Pancreas (tissue), 10 donors: ENCODE measurements around the gene PEDS1. TPM values are rescaled to one million over a fixed set of nuclear protein-coding genes. Genes with fewer than 3 reads are reported as not detected.
A peak's percentile ranks its signal among the peaks of the same experiment; 100 is the strongest.

Experiments
- ATAC-seq, 4 donors: fragments of 200-7000 bp; cut with Tn5 transposase; one replicate each; pipeline versions ENCODE4 v1.8.0 to v1.9.1; 2020; ENCODE audit warnings: mild to moderate bottlenecking in 4 of 4, moderate library complexity in 4 of 4
- DNase-seq, 6 donors: peaks; one replicate each; pipeline ENCODE4 v3.0.0-alpha.2; 2020
- FAIRE-seq: peaks from 2 replicates; lab custom pipeline; 2012; peaks lifted over from hg19 to GRCh38; lab: Jason Lieb, UNC
- H3K27ac ChIP-seq, 4 donors: fragments of 200-600 bp; sonication (generic); 1 replicate in 3 of 4; 2 replicates in 1 of 4; pipeline versions ENCODE4 v1.5.0 to v1.8.0; 2020
- H3K27me3 ChIP-seq, 4 donors: fragments of 200-600 bp; one replicate each; pipeline ENCODE4 v1.8.0; 2021
- H3K36me3 ChIP-seq, 3 donors: fragments of 200-600 bp; sonication (generic) in 1 of 3; one replicate each; pipeline versions ENCODE4 v1.5.0 to v1.8.0; 2020 to 2021
- H3K4me1 ChIP-seq, 3 donors: fragments of 200-600 bp; one replicate each; pipeline ENCODE4 v1.8.0; 2021
- H3K4me3 ChIP-seq, 4 donors: fragments of 200-600 bp; sonication (generic) in 2 of 4; one replicate each; pipeline versions ENCODE4 v1.5.0 to v1.8.0; 2020 to 2021
- H3K9me3 ChIP-seq, 4 donors: fragments of 200-600 bp; one replicate each; pipeline ENCODE4 v1.8.0; 2021
- CTCF ChIP-seq, 4 donors: fragments of 200-600 bp; sonication (generic) in 3 of 4; IDR thresholded peaks; one replicate each; pipeline versions ENCODE4 v1.5.0 to v1.8.0; 2021; ENCODE audit warnings: antibody characterized with exemption in 4 of 4
- WGBS, 2 donors: extraction: QIAGEN DNeasy Blood & Tissue Kit; methylation state at CpG; one replicate each; pipeline ENCODE4 v1.1.7; 2013; 5-methylcytosine and 5-hydroxymethylcytosine counted together
- intact Hi-C, 3 donors: fragments of 100-400 bp; cut with DNase I; formaldehyde crosslinking; loops; one replicate each; pipeline versions ENCODE4 v1.11.1 to v1.14.2; 2022
- polyA plus RNA-seq, 2 donors: library from polyadenylated mRNA; stranded (reverse); fragments of 200-250 nt; gene quantifications; one replicate each; pipeline ENCODE4 v1.2.3, GENCODE V29; 2013
- total RNA-seq, 6 donors: library from RNA; stranded (reverse); fragmentation: NEBNext Ultra II Directional in 4 of 6; extraction: Animal tissue kit (Norgen Biotek cat#: 25700) in 4 of 6; gene quantifications; one replicate each; pipeline versions ENCODE4 v1.2.1 to v1.2.4, GENCODE V29; 2021 to 2023
- donor health status: healthy with polysubstance abuse.
- donor health status: DM: no; HTN: no; CAD: no; lungs with moderate emphysema.
- donor health status: DM: no; HTN: no; CAD: no.
- donor health status: control.
- donor health status: control.
- donor health status: Bipolar disorder and iron deficiency.
- donor health status: DM: yes; HTN: yes; CAD: no.
- donor health status: DM: no; HTN: no; CAD: no.
- donor health status: DM: no; HTN: no; CAD: no.
- donor health status: DM: yes; HTN: yes; CAD: no.

The PEDS1 gene
- total and polyA plus RNA-seq, 8 donors, result 3.5 to 11.0 (median 6.4) TPM

- Histone ChIP-seq H3K27ac (peak overlapping the region; percentile 95 to 100 (median 98)), H3K27me3 (no peaks in the 10 kb centered on the region), H3K9me3 (no peaks in the 10 kb centered on the region), H3K4me3 (peak overlapping the region; percentile 61 to 99 (median 94)), H3K4me1 (no peaks in the 10 kb centered on the region), H3K36me3 (peaks cover 0 to 7% (median 0%) of the 10 kb centered on the region in 3 donors)
- intact Hi-C loops, result loop anchor here in 1 of 3 donors (2.0 to 10.0 kb wide), 2 partner anchors 94 to 270 kb away; no protein-coding TSS in a partner anchor
- no peak for TF ChIP-seq CTCF (IDR thresholded peaks at IDR 0.05)
- ATAC-seq (peak; percentile 1 to 40 (median 10)), FAIRE-seq (no peak), DNase-seq (peak in 5 of 6 donors; percentile 69 to 84 (median 77))
- 0 to 1% methylated on average over 9 to 69 of the region's 69 CpGs for WGBS, 2 donors
Observed at GRCh38 chr20:50191065-50191543, 37.6 kb upstream of the PEDS1 start.

GRCh38 chr20:50190251-50191064 lies 36.9 kb upstream of the PEDS1 start, which contains the start of gene CEBPB:
TSS of gene CEBPB (plus strand) at chr20:50190830. CDS start at chr20:50191034, 204 bp downstream.
- Histone ChIP-seq H3K36me3 (peaks cover 0 to 7% (median 0%) of the 10 kb centered on the region in 3 donors), H3K4me3 (peak within 1 kb of the TSS; percentile 61 to 99 (median 94)), H3K27me3 (no peaks in the 10 kb centered on the region), H3K4me1 (no peaks in the 10 kb centered on the region), H3K27ac (peak within 1 kb of the TSS; percentile 95 to 100 (median 98)), H3K9me3 (no peaks in the 10 kb centered on the region)
- intact Hi-C loops, result loop anchor here in 1 of 3 donors (2.0 to 10.0 kb wide), 2 partner anchors 94 to 270 kb away; no protein-coding TSS in a partner anchor
- peak; percentile 69 to 86 (median 74) for TF ChIP-seq CTCF (IDR thresholded peaks at IDR 0.05)
- DNase-seq (peak; percentile 88 to 96 (median 93)), FAIRE-seq (no peak), ATAC-seq (peak; percentile 68 to 79 (median 76))
- 1% methylated on average over 67 to 89 of the region's 89 CpGs for WGBS, 2 donors

- H3K4me1 ChIP-seq, result no peaks in the 10 kb centered on the region
- 21 to 24% methylated on average over 27 to 29 of the region's 29 CpGs for WGBS, 2 donors
Observed at GRCh38 chr20:50189681-50190250, 36.2 kb upstream of the PEDS1 start.

More at GRCh38 chr20:50189681-50190250, 36.2 kb upstream of the PEDS1 start:
- Histone ChIP-seq H3K27me3 (no peaks in the 10 kb centered on the region), H3K27ac (peak overlapping the region in 3 of 4 donors; percentile 95 to 99 (median 98)), H3K36me3 (peaks cover 0 to 7% (median 0%) of the 10 kb centered on the region in 3 donors), H3K9me3 (no peaks in the 10 kb centered on the region), H3K4me3 (peak overlapping the region; percentile 61 to 99 (median 94))
- DNase-seq (peak; percentile 70 to 90 (median 82)), ATAC-seq (peak; percentile 9 to 22 (median 20)), FAIRE-seq (no peak)
- no peak for TF ChIP-seq CTCF (IDR thresholded peaks at IDR 0.05)
- intact Hi-C loops, result loop anchor here in 2 of 3 donors (2.0 to 10.0 kb wide), 5 partner anchors 95 to 398 kb away; no protein-coding TSS in a partner anchor
